Nephron (organoid): Measurements from ENCODE around the gene NCF4.
A peak's percentile ranks its signal among the peaks of the same experiment; 100 is the strongest.

Experiments
- H3K27ac Mint-ChIP-seq, 3 experiments: 2 replicates each; pipeline ENCODE4 v1.8.0; 2020; ENCODE audit warnings: mixed read lengths in 3 of 3, mild to moderate bottlenecking in 2 of 3, moderate library complexity in 1 of 3
- H3K27me3 Mint-ChIP-seq: 2 replicates; pipeline ENCODE4 v1.8.0; 2021; ENCODE audit warnings: low read depth, mild to moderate bottlenecking, moderate library complexity, mixed read lengths
- H3K36me3 Mint-ChIP-seq: 2 replicates; pipeline ENCODE4 v1.8.0; 2020; ENCODE audit warnings: low read depth, mixed read lengths
- H3K4me1 Mint-ChIP-seq: 2 replicates; pipeline ENCODE4 v1.8.0; 2020; ENCODE audit warnings: mixed read lengths
- H3K4me3 Mint-ChIP-seq, 3 experiments: 2 replicates each; pipeline ENCODE4 v1.8.0; 2020; ENCODE audit warnings: mild to moderate bottlenecking in 3 of 3, mixed read lengths in 3 of 3, moderate library complexity in 2 of 3
- H3K9me3 Mint-ChIP-seq: 2 replicates; pipeline ENCODE4 v1.8.0; 2020; ENCODE audit warnings: mixed read lengths
- CTCF ChIP-seq, 3 experiments: fragments of 200-600 bp; sonication (generic); IDR thresholded peaks; one replicate each; pipeline ENCODE4 v1.5.0; 2021; ENCODE audit warnings: antibody characterized with exemption in 3 of 3; ENCODE audit not compliant: unreplicated experiment in 3 of 3

Gene NCF4

DNA sequence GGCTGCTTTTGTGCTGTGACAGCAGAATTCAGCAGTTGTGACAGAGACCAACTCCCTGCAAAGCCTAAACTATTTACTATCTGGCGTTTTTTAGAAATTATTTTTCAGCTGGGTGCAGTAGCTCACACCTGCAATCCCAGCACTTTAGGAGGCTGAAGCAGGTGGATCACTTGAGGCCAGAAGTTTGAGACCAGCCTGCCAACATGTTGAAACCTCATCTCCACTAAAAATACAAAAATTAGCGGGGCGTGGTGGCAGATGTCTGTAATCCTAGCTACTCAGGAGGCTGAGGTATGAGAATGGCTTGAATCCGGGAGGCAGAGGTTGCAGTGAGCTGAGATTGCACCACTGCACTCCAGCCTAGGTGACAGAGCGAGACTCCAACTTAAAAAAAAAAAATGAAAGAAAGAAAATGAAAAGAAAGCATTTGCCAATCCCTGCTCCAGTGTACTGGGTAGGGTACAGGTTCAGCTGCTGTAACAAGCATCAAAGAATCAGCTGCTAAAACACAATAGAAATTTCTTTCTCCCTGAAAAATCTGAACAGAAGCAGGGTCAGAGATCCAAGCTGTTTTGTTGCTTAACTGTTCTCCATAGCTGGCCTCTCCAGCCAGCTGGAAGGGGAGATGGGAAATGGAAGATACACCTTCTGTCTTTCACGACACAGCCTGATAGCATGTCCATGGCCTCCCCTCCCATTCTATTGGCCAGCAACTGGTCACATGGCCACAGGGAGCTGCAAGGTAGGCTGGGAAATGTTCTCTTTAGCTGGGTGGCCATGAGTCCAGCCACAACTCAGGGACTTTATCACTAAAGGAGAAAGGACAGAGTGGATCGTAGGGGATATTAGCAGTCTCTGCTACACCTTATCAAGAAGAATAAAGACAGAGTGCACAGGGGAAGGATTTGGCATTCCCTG lies 8.5 kb upstream of the NCF4 start:
- Mint-ChIP-seq H3K27ac (peak overlapping the region in 1 of 3 experiments; percentile 55), H3K9me3 (no peaks in the 10 kb centered on the region), H3K27me3 (peaks cover 37% of the 10 kb centered on the region), H3K4me1 (peaks cover 28% of the 10 kb centered on the region), H3K36me3 (no peaks in the 10 kb centered on the region), H3K4me3 (no peak overlapping the region)
- no peak for TF ChIP-seq CTCF (IDR thresholded peaks at IDR 0.05; ENCODE audit: unreplicated experiment in 3 of 3)

GRCh38 chr22:36853407-36854099 lies 7.3 kb upstream of the NCF4 start:
- Mint-ChIP-seq H3K27me3 (peaks cover 42% of the 10 kb centered on the region), H3K36me3 (no peaks in the 10 kb centered on the region), H3K27ac (peak overlapping the region; percentile 78 to 88 (median 86)), H3K4me3 (peak overlapping the region in 2 of 3 experiments; percentile 12 to 36), H3K9me3 (no peaks in the 10 kb centered on the region), H3K4me1 (peaks cover 28% of the 10 kb centered on the region)
- TF ChIP-seq CTCF (IDR thresholded peaks at IDR 0.05; ENCODE audit: unreplicated experiment in 3 of 3): peak; percentile 42 to 66 (median 54)

DNA sequence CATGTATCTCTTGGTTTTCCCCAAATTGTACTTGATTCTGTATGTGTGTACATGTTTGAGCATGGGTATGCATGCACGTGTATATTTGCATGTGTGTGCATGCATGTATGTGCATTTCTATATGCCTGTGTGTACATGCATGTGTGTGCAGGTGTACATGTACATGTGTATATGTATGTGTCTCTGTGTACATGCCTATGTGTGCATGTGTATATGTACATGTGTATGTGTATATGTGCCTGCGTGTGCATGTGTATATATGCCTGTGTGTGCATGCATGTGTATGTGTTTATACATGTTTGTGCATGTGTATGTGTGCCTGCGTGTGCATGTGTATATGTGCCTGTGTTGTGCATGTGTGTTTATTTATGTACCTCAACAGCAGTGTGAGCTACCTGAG lies 5.3 kb upstream of the NCF4 start:
- peak overlapping the region in 1 of 3 experiments; percentile 36 for H3K4me3 Mint-ChIP-seq
- TF ChIP-seq CTCF (IDR thresholded peaks at IDR 0.05; ENCODE audit: unreplicated experiment in 3 of 3): no peak
- H3K4me1 Mint-ChIP-seq: peaks cover 28% of the 10 kb centered on the region
- no peaks in the 10 kb centered on the region for H3K9me3 Mint-ChIP-seq
- peak overlapping the region in 2 of 3 experiments; percentile 2 to 47 for H3K27ac Mint-ChIP-seq
- H3K36me3 Mint-ChIP-seq: no peaks in the 10 kb centered on the region
- H3K27me3 Mint-ChIP-seq: peaks cover 42% of the 10 kb centered on the region

DNA sequence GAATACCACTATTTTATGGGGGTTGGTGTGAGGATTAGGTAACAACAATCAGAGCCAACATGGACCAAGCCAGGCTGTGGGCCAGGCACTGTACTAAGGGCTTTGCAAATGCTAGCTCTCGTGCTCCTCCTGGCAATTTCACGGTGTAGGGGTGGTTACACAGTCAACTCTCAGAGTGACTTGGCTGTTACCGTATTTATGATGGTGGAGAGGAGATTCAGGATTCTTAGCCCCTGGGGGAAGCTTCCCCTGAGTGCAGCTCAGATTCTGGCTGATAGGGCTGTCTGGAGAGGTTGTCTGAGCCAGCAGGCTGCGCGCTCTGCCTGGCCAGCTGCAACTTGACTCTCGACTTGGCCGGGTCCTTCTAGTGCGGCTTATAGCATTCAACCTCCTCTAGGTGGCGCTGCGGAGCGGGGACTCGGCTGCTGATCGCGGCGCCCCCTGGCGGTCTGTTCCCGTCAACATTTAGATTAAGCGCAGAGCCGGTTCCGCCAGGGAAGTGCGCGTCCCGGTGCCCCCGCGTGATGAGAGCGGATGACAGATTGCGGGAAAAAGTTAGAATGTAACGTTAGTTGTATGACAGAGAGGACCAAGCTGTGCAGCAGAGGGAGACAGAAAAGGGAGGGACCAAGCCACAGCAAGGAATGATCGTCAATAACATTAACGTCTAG lies 4.5 kb upstream of the NCF4 start:
- peaks cover 28% of the 10 kb centered on the region for H3K4me1 Mint-ChIP-seq

DNA sequence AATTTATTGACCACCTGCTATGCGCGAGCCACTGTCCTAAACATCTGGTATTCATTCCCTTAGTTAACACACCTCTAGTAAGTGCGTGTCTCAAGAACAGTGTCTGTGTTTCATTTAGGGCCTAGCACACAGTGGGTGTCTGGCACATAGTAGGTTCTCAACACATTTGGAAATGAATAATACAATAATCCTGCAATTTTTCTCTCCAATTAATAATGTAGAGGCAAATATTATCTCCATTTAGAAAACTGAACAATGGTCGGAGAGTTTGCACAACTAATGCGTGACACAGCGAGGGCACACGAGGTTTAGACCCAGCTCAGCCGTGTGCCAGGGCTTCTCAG lies 4.0 kb upstream of the NCF4 start:
- no peaks in the 10 kb centered on the region for H3K9me3 Mint-ChIP-seq
- no peak overlapping the region for H3K4me3 Mint-ChIP-seq
- H3K36me3 Mint-ChIP-seq: no peaks in the 10 kb centered on the region
- peaks cover 28% of the 10 kb centered on the region for H3K4me1 Mint-ChIP-seq
- H3K27me3 Mint-ChIP-seq: peaks cover 43% of the 10 kb centered on the region
- no peak for TF ChIP-seq CTCF (IDR thresholded peaks at IDR 0.05; ENCODE audit: unreplicated experiment in 3 of 3)
- no peak overlapping the region for H3K27ac Mint-ChIP-seq

More for the DNA sequence above, 4.5 kb upstream of the NCF4 start:
- peak overlapping the region in 2 of 3 experiments; percentile 2 to 31 for H3K27ac Mint-ChIP-seq
- H3K4me3 Mint-ChIP-seq: no peak overlapping the region
- no peaks in the 10 kb centered on the region for H3K36me3 Mint-ChIP-seq
- peak; percentile 100 for TF ChIP-seq CTCF (IDR thresholded peaks at IDR 0.05; ENCODE audit: unreplicated experiment in 3 of 3)
- no peaks in the 10 kb centered on the region for H3K9me3 Mint-ChIP-seq
- peaks cover 43% of the 10 kb centered on the region for H3K27me3 Mint-ChIP-seq
